Measurements from ENCODE around the gene NBPF3. TPM values are rescaled to one million over a fixed set of nuclear protein-coding genes. Genes with fewer than 3 reads are reported as not detected.

The NBPF3 gene, protein sequence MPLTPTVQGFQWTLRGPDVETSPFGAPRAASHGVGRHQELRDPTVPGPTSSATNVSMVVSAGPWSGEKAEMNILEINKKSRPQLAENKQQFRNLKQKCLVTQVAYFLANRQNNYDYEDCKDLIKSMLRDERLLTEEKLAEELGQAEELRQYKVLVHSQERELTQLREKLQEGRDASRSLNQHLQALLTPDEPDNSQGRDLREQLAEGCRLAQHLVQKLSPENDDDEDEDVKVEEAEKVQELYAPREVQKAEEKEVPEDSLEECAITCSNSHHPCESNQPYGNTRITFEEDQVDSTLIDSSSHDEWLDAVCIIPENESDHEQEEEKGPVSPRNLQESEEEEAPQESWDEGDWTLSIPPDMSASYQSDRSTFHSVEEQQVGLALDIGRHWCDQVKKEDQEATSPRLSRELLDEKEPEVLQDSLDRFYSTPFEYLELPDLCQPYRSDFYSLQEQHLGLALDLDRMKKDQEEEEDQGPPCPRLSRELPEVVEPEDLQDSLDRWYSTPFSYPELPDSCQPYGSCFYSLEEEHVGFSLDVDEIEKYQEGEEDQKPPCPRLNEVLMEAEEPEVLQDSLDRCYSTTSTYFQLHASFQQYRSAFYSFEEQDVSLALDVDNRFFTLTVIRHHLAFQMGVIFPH
- total RNA-seq: 10 to 100 TPM in 1 of 4 donors, 1 to 10 TPM in 3; 3.8 to 10.7 (median 6.6) TPM

DNA sequence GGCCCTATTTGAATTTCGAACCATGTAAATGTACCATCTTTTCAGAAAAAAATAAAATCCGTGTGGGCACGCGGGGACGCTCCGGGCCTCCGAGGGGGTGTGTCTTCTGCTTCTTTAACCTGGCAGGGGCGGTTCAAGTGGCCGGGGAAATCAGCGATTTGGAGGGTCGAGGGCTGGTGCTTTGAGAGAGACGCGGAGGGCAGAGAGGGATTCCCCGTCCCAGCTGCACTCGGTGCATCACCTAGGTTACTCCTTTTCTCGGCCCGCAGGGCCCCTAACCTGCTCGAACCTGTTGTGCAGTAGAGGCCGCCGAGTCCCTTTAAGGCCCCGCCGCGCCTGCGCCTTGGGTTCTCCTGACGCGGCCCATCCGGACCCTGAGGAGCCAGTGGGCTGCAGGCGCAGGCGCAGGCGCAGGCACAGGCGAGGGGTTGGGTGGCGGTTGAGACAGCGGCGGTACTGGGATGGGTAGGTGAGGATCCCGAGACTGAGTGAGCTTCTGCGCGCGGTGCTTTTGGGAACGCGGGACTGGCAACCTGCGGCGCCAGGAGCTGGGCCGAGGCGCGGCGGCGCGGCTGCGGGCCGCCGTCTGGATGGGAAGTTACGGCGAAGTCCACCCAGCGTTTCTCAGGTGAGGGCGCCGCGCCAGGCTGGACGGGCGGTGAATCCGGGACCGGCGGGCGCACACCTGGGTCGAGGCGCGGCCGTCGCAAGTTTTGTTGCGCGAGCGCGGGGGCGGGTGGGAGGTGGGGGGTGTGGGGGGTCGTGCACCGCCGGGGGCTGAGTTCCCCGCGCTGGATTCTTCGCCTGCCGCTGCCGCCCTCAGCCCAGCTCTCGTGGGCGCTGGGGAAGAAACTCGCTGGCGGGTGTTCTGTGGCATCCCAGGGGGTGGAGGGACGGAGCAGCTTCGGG is at the start of gene NBPF3:
TSS of gene NBPF3 (plus strand) at position 417 of the 909 bp plus-strand sequence. CDS start 4,950 bp downstream, outside the sequence.
- WGBS, 2 donors: 0% methylated on average over 4 to 11 of the region's 87 CpGs
- peak within 1 kb of the TSS; percentile 44 to 90 (median 62) for H3K4me3 ChIP-seq
- peak within 1 kb of the TSS in 3 of 4 donors; percentile 72 to 81 (median 75) for H3K27ac ChIP-seq
- intact Hi-C loops (cut with DNase I): no loop called here
- TF ChIP-seq, protein P1, sequence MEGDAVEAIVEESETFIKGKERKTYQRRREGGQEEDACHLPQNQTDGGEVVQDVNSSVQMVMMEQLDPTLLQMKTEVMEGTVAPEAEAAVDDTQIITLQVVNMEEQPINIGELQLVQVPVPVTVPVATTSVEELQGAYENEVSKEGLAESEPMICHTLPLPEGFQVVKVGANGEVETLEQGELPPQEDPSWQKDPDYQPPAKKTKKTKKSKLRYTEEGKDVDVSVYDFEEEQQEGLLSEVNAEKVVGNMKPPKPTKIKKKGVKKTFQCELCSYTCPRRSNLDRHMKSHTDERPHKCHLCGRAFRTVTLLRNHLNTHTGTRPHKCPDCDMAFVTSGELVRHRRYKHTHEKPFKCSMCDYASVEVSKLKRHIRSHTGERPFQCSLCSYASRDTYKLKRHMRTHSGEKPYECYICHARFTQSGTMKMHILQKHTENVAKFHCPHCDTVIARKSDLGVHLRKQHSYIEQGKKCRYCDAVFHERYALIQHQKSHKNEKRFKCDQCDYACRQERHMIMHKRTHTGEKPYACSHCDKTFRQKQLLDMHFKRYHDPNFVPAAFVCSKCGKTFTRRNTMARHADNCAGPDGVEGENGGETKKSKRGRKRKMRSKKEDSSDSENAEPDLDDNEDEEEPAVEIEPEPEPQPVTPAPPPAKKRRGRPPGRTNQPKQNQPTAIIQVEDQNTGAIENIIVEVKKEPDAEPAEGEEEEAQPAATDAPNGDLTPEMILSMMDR (IDR thresholded peaks at IDR 0.05): peak in 1 of 6 experiments; percentile 21
- peak in 2 of 4 donors; percentile 8 to 73 for TF ChIP-seq POLR2A (IDR thresholded peaks at IDR 0.05)
- H3K9me3 ChIP-seq: no peaks in the 10 kb centered on the region
- peak; percentile 59 for DNase-seq
- peaks cover 0 to 5% (median 0%) of the 10 kb centered on the region in 3 donors for H3K36me3 ChIP-seq
- peaks cover 7 to 34% (median 10%) of the 10 kb centered on the region in 3 donors for H3K4me1 ChIP-seq
- peaks cover 0 to 15% (median 0%) of the 10 kb centered on the region in 4 donors for H3K27me3 ChIP-seq

DNA sequence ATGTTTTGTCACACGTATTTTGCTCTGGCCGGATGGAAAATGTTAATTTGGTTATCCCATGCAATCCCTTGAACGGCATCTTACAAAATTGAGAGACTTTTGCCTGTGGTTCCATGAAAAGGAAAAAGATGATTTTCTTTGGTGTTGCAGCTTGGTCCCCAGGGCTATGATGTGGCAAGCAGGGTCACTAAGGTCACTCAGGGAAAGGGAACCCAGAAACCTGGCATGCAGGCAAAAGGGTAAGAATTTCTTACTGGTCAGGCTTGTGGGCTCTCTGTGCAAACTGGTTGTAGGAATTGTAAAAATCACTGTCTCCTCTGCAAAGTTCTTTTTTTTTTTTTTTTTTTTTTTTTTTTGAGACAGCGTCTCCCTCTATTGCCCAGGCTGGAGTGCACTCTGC is 48.4 kb upstream of the NBPF3 start:
- intact Hi-C loops (cut with DNase I): no loop called here
- TF ChIP-seq, protein P1 (IDR thresholded peaks at IDR 0.05): no peak
- no peak for TF ChIP-seq POLR2A (IDR thresholded peaks at IDR 0.05)
- H3K9me3 ChIP-seq: no peaks in the 10 kb centered on the region
- WGBS, 2 donors: 83 to 91% methylated on average over 4 of the region's 4 CpGs
- no peak overlapping the region for H3K27ac ChIP-seq
- H3K27me3 ChIP-seq: peaks cover 0 to 22% (median 0%) of the 10 kb centered on the region in 4 donors
- no peak overlapping the region for H3K4me3 ChIP-seq
- DNase-seq: no peak
- no peaks in the 10 kb centered on the region for H3K4me1 ChIP-seq
- H3K36me3 ChIP-seq: no peaks in the 10 kb centered on the region

DNA sequence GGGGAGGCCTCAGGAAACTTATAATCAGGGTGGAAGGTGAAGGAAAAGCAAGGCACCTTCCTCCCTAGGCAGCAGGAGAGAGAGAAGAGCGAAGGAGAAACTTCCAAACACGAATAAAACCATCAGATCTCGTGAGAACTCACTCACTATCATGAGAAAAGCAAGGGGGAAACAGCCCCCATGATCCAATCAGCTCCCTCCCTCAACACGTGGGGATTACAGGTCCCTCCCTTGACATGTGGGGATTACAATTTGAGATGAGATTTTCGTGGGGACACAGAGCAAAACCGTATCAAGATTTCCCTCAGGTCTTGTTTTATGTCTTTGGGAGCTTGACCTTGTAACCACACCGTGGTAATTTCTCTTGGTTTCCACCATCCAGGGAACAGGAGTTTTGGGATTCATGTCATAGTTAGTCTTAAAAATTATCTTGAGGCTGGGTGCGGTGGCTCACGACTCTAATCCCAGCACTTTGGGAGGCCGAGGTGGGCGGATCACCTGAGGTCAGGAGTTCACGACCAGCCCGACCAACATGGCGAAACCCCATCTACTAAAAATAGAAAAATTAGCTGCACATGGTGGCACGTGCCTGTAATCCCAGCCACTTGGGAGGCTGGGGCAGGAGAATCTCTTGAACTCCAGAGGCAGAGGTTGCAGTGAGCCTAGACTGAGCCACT is 47.2 kb upstream of the NBPF3 start:
- DNase-seq: no peak
- Histone ChIP-seq H3K36me3 (no peaks in the 10 kb centered on the region), H3K27ac (no peak overlapping the region), H3K9me3 (no peaks in the 10 kb centered on the region), H3K4me3 (no peak overlapping the region), H3K4me1 (no peaks in the 10 kb centered on the region), H3K27me3 (peaks cover 0 to 31% (median 0%) of the 10 kb centered on the region in 4 donors)
- no peak for TF ChIP-seq POLR2A (IDR thresholded peaks at IDR 0.05)
- TF ChIP-seq, protein P1 (IDR thresholded peaks at IDR 0.05): no peak
- intact Hi-C loops (cut with DNase I): no loop called here
- WGBS, 2 donors: 71 to 83% methylated on average over 11 to 15 of the region's 15 CpGs

DNA sequence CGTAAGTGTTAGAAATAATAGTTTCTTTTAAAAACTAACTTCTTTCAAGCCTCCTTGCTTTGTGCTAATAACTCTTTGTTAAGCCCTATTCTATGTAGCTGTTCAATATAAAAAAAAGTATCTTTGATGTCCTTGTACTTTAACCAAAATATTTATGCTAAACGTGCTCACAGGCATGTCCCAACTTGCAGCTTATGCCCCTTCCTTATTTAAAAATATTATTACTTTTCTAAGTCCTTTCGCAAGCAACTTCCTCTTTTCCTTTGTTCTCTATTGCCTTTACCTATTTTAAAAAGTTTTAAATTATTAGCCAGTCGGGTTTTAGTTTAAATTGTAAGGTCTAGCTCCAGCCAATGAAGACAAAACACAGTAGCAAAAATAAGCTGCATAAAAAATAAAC is 43.4 kb upstream of the NBPF3 start:
- intact Hi-C loops (cut with DNase I): no loop called here
- DNase-seq: no peak
- no peaks in the 10 kb centered on the region for H3K9me3 ChIP-seq
- TF ChIP-seq, protein P1 (IDR thresholded peaks at IDR 0.05): no peak
- TF ChIP-seq POLR2A (IDR thresholded peaks at IDR 0.05): no peak
- 28 to 34% methylated on average over 4 of the region's 4 CpGs for WGBS, 2 donors
- H3K27ac ChIP-seq: no peak overlapping the region
- no peaks in the 10 kb centered on the region for H3K36me3 ChIP-seq
- H3K4me1 ChIP-seq: no peaks in the 10 kb centered on the region
- peaks cover 0 to 44% (median 0%) of the 10 kb centered on the region in 4 donors for H3K27me3 ChIP-seq
- H3K4me3 ChIP-seq: no peak overlapping the region

Measured in esophagus squamous epithelium (tissue), 5 donors.